Astrocyte of the hippocampus (primary cell): ENCODE measurements around the gene PHYKPL.
A peak's percentile ranks its signal among the peaks of the same experiment; 100 is the strongest.
"Not testable (repeated sequence)": the region's sequence is repeated elsewhere in the genome, so short reads cannot be mapped to it uniquely, and the experiment has no call there.

Experiments
- DNase-seq: peaks from one replicate; pipeline ENCODE4 v3.0.0; 2011; ENCODE audit warnings: low read depth, low spot score

PHYKPL gene

GRCh38 chr5:178239626-178240301, 7.2 kb upstream of the PHYKPL start:
- not testable (repeated sequence) for DNase-seq

- DNase-seq, result no peak
These were observed 6.3 kb upstream of the PHYKPL start for GRCh38 chr5:178238711-178239592.

DNA sequence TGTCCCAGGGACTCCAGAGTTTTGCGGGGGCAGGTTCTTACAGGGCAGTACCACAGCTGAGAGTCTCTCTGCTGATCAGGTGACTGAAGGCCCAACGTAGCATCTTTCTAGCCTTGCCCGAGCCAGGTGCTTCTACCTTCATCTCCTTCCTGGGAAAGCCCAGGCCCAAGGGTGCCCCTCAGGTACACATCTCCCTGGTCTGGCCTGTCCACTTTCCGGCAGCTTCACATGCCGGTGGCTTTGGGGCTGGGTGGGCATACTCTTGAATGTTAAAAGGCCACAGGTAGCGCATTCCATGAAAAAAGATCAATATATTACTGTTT, 5.7 kb upstream of the PHYKPL start:
- no peak for DNase-seq

GRCh38 chr5:178237431-178238312, 5.1 kb upstream of the PHYKPL start:
- DNase-seq, result no peak

DNA sequence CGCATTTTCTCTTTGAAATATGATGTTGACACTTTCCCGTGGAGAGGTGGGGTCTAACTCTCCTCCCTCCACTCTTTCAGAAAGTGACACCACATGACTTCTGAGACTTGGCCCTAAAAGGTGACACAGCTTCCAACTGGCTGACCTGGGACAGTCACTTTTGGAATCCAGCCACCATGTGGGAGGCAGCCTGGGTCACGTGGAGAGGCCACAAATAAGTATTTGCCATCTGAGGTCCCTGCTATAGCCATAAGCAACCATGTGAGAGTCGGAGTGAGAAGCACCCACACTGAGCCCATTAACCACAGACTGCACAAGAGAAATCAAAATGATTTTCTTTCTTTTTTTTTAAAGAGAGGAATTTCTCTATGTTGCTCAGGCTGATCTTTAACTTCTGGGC, 4.1 kb upstream of the PHYKPL start:
- DNase-seq, result no peak

DNA sequence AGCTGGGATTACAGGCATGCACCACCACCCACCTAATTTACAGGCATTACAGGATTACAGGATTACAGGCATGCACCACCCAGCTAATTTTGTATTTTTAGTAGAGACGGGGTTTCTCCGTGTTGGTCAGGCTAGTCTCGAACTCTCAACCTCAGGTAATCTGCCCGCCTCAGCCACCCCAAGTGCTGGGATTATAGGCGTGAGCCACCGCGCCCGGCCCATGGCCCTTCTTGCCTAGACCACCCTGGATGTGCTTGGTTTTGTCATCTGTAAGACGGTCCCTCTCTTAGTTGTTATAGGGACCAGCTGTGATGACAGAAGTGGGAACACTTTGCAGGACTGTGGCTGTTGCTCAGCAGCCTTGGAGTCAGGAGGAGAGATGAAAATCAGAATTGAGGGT, 3.5 kb upstream of the PHYKPL start:
- no peak for DNase-seq

- DNase-seq, result no peak
These were observed 3.0 kb upstream of the PHYKPL start for GRCh38 chr5:178235588-178235974.

GRCh38 chr5:178234750-178235587, 2.4 kb upstream of the PHYKPL start:
- DNase-seq, result peak; percentile 75

- no peak for DNase-seq
These were observed 1.6 kb upstream of the PHYKPL start for GRCh38 chr5:178234121-178234749.

DNA sequence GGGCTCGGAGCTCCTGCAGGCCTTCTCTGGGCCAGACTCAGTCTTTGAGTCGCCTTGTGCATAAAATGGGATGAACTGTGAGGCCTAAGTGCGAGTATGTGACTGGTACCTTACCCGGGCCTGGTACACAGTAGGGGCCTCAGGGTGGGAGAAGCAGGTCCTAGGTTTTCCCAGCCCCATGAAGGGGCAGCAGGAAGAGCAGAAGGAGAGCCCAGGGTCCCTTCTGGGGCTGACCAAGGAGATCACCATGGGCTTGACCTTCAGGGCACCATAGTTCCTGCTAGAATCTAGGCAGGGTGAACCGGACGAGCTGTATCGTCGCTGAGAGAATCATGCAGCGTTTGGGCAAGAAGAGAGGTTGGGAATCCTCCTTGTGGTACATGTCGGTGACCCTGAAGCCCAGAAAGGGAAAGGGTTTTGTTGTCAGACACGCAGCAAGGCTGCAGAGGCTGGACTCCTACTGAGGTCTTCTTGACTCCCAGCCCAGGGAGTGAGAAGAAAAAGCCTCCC, 373 bp upstream of the PHYKPL start:
- no peak for DNase-seq

- peak; percentile 20 for DNase-seq
These were observed 971 bp downstream of the PHYKPL start for GRCh38 chr5:178231539-178232123.

GRCh38 chr5:178230879-178231538, 1.6 kb downstream of the PHYKPL start:
- DNase-seq, result peak; percentile 42

- no peak for DNase-seq
These were observed 2.7 kb downstream of the PHYKPL start for GRCh38 chr5:178229861-178230260.

- DNase-seq, result not testable (repeated sequence)
These were observed 3.5 kb downstream of the PHYKPL start for GRCh38 chr5:178229111-178229510.

DNA sequence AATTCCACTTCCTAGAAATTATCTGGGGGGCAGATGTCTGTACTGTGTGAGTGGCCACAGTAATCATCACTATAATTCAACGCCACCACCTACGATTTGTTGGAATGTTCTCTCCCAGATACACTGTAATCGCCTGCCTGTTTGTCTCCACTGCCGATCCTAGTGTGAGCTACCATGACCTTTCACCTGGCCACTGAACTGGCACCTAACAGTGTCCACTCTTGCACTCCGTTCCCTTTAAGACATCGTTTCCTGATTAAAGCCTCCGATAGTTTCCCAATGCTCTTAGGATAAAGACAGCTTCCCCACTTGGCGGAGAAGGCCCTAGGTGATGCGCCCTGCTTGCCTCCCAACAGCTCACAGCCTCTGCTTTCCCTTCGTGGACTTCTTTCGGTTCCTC, 4.0 kb downstream of the PHYKPL start:
- no peak for DNase-seq

DNA sequence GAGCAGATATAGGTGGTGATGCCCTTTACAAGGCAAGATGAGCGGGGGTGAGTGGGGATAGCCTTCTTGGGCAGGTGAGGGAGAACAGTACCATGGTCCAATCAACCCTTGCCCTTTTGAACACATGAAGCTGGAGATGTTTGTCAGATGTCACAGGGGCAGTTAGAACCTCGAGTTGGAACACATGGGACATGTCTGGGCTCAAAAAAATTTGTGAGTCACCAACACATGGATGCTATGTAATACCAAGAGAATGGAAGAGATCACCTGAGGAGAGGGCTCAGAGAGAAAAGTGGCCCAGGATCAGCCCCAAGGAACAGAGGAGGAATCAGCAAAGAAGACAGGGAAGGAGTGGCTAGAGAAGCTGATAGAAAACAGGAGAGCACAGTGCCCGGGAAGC, 4.7 kb downstream of the PHYKPL start:
- DNase-seq, result no peak

GRCh38 chr5:178227138-178227659, 5.4 kb downstream of the PHYKPL start:
- DNase-seq, result no peak

GRCh38 chr5:178225174-178225573, 7.4 kb downstream of the PHYKPL start:
- DNase-seq, result no peak

DNA sequence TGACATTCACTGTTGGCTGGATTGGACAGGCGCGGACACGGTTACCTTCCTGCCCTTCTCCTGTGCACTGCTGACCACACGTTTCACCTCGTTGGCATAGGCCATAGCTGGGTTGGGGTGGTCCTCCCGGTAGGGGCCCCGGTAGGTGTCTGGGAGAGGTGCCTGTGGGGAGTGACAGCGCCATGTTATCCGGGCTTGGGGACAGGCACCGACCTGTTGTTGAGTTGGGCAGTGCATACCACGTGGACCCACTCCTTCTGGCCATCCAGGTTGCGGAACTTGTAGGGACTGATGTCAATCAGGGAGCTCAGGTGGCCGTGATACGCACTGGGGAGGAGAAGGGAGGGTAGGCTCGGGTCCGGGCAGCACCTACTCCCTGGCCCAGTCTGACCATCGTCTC, 8.2 kb downstream of the PHYKPL start:
- DNase-seq, result no peak
